22Rv1 (cell line): ENCODE measurements around the gene AMBN.

ENCODE experiments used
- H3K27ac ChIP-seq: fragments of 450-650 bp; 2 replicates; pipeline ENCODE4 v1.5.1; 2017
- ZFX ChIP-seq: fragments of 450-650 bp; IDR thresholded peaks from 2 replicates; pipeline ENCODE4 v1.6.1; 2017; ENCODE audit warnings: antibody characterized with exemption, borderline replicate concordance
- TF ChIP-seq, protein P1 (sequence below): fragments of 450-650 bp; IDR thresholded peaks from 2 replicates; pipeline ENCODE4 v1.5.1; 2017; ENCODE audit warnings: mild to moderate bottlenecking

The AMBN gene

DNA sequence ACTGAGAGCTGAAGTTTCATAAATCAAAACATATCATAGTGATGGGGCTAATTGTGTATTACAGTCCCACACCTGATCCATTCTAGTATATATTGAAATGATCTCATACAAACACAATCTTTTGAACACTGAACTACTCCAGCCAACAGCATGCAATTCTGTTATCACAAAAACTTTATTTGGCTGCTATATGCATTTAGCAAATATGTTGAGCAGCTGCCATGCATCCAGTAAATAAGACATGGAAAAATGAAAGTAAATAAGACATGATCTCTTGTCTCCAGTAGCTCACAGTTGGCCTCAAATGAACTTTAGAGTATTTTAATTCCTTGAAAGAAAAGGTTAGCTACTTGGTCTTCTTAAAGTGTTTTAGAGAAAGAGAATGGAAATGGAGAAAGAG, 2.1 kb downstream of the AMBN start:
- TF ChIP-seq, protein P1, sequence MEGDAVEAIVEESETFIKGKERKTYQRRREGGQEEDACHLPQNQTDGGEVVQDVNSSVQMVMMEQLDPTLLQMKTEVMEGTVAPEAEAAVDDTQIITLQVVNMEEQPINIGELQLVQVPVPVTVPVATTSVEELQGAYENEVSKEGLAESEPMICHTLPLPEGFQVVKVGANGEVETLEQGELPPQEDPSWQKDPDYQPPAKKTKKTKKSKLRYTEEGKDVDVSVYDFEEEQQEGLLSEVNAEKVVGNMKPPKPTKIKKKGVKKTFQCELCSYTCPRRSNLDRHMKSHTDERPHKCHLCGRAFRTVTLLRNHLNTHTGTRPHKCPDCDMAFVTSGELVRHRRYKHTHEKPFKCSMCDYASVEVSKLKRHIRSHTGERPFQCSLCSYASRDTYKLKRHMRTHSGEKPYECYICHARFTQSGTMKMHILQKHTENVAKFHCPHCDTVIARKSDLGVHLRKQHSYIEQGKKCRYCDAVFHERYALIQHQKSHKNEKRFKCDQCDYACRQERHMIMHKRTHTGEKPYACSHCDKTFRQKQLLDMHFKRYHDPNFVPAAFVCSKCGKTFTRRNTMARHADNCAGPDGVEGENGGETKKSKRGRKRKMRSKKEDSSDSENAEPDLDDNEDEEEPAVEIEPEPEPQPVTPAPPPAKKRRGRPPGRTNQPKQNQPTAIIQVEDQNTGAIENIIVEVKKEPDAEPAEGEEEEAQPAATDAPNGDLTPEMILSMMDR: no peak
- TF ChIP-seq ZFX: no peak

DNA sequence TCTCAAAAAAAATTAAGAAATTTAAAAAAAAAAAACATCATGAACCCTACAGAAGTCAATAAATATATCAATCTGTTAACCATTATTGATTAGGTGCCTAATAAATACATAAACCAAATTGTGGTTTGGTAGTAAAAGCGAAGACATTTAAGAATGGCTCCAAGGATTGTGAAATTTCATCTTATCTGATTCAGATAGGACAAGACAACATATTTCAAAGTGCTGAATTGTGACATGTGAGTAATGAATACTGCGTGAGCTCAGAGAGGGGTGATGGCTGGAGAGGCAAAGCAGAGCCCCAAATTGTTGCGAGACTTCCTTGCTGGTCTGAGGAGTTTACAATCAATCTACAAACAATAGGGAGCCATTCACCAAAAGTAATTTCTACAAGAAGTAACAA, 8.2 kb downstream of the AMBN start:
- no peak for TF ChIP-seq ZFX
- TF ChIP-seq, protein P1: no peak
- H3K27ac ChIP-seq: no peak overlapping the region

More for the DNA sequence above, 2.1 kb downstream of the AMBN start:
- H3K27ac ChIP-seq: no peak overlapping the region

DNA sequence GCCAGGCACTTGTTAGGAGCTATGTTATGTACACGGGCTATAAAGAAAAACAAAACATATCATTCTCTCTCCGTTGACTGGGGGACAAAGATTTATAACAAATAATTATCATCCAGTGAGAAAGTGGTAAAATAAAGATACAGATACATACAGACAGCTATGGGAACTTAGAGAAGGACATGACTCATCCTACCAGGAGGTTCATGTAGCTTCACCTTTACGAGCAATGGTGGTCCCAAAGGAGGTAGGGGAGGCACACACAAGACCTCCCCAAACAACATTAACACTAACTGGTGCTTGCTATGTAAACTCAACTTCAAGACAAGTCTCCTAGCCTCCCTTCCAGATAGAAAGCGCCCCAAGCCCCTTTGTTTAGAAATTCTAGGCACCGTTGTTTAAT, 8.9 kb downstream of the AMBN start:
- TF ChIP-seq, protein P1: no peak
- no peak for TF ChIP-seq ZFX
- no peak overlapping the region for H3K27ac ChIP-seq

DNA sequence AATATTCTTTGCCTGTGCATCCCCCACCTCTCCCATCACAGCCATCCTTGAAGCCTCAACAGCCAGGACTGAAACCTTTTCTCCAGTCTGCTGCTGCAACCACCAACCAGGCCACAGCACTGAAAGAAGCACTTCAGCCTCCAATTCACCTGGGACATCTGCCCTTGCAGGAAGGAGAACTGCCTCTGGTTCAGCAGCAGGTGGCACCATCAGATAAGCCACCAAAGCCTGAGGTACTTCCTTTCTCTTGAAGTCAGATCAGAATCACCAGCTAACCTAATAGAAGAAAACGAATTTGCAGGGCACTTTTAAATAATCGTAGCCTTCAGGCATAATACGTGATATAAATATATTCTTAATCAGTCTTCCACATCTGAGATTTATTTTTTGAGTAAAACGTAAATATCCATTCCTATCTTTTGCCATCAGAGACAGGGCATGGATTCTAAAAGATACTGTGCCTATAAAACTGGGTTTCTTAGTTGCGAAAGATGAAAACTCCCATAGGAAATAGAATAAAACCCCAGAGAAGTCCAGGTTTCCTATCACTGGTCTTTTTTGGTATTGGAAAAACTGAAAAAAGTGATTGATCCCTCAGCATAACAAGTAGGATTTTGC, 9.5 kb downstream of the AMBN start:
- TF ChIP-seq, protein P1: peak; percentile 88
- no peak for TF ChIP-seq ZFX
- H3K27ac ChIP-seq: no peak overlapping the region

DNA sequence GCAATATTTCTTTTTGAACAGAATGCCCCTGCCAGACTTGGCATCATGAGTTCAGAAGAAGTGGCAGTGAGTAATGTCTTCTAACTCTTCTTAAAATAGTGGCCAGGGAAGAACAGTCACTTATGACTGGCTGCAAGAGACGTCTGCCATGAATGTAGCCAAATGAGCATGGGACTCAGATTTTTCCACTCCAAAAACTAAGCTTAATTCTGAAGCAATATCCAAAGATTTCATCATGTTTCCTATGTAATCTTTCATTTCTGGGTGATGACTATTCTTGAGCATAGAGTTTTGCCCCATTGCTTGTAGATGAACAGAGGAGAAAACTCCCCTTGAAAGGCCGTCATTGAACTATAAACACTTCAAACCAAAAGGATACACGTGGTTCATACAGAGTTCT, 11.8 kb downstream of the AMBN start:
- no peak overlapping the region for H3K27ac ChIP-seq
- TF ChIP-seq, protein P1: no peak

DNA sequence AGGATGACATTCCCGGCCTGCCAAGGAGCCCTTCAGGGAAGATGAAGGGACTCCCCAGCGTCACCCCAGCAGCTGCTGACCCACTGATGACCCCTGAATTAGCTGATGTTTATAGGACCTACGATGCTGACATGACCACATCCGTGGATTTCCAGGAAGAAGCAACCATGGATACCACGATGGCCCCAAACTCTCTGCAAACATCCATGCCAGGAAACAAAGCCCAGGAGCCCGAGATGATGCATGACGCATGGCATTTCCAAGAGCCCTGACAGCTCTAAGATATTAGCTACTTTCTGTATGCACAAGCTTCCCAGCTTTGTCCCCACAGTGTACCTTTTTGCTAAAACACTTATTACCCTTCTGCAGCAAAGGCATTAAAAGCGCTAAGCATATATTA, 14.4 kb downstream of the AMBN start:
- no peak for TF ChIP-seq ZFX
- TF ChIP-seq, protein P1: no peak

DNA sequence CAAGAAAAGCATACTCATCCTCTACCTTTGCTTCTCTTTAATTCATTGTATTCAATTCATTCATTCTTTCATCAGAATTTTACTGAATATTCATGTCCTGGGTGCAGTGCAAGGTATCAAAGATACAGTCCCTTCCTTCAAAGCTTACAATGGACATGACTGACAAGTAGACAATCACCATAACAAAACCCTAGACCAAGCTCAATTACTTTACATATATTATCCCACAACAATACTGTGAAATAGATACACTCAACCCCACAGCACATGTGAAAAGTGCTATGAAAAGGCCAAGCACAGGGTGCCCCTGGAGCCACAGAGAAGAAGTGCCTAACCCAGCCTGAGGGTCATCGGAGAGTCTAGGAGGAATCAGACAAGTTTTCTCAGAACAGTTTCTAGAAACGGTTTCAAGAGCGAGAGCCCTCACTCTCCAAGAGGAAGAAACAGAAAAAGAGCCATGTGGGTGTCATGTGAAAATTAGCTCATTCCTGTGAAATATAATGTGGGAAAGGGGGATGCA, 15.3 kb downstream of the AMBN start:
- TF ChIP-seq, protein P1: no peak
- TF ChIP-seq ZFX: no peak
- no peak overlapping the region for H3K27ac ChIP-seq

More for the DNA sequence above, 14.4 kb downstream of the AMBN start:
- H3K27ac ChIP-seq: no peak overlapping the region
